A549 (cell line): ENCODE measurements around the gene TSR1.

ENCODE experiments used
- CBX2 ChIP-seq: fragments of 200-600 bp; sonication (generic); IDR thresholded peaks from 2 replicates; pipeline ENCODE4 v1.6.1; 2016; ENCODE audit warnings: low read depth, mild to moderate bottlenecking, borderline replicate concordance
- EP300 ChIP-seq, 2 experiments: fragments of >200 bp; sonication (Bioruptor Twin); formaldehyde crosslinking; IDR thresholded peaks; 2 replicates in 1 of 2; 3 replicates in 1 of 2; pipeline ENCODE4 v1.6.1; 2016 to 2017
- ESRRA ChIP-seq: fragments of 150-350 bp; IDR thresholded peaks from 2 replicates; pipeline ENCODE4 v1.6.1; 2014; ENCODE audit warnings: mild to moderate bottlenecking, low read length, borderline replicate concordance
- MAZ ChIP-seq: fragments of 150-350 bp; IDR thresholded peaks from 2 replicates; pipeline ENCODE4 v1.6.1; 2014; ENCODE audit warnings: antibody characterized with exemption, low read depth, low read length, borderline replicate concordance
- MYC ChIP-seq: IDR thresholded peaks from 2 replicates; pipeline ENCODE4 v1.6.1; 2012; ENCODE audit warnings: mild to moderate bottlenecking, inconsistent platforms, low read length, improper control_type of control experiment, borderline replicate concordance
- POLR2A ChIP-seq: IDR thresholded peaks from 2 replicates; pipeline ENCODE4 v1.6.1; 2012; ENCODE audit warnings: mild to moderate bottlenecking, low read length
- RAD21 ChIP-seq, 2 experiments: fragments of >200 bp in 1 of 2; sonication (Bioruptor Twin) in 1 of 2; formaldehyde crosslinking in 1 of 2; IDR thresholded peaks in 1 of 2; conservative IDR thresholded peaks in 1 of 2; 2 replicates in 1 of 2; 3 replicates in 1 of 2; pipeline ENCODE4 v1.6.1; 2012 to 2018; ENCODE audit warnings: inconsistent platforms in 1 of 2
- SMC3 ChIP-seq: fragments of >200 bp; sonication (Bioruptor Twin); formaldehyde crosslinking; IDR thresholded peaks from 3 replicates; pipeline ENCODE4 v1.6.1; 2018; ENCODE audit warnings: inconsistent platforms
- TF ChIP-seq, protein P1 (sequence below): fragments of >200 bp; sonication (Bioruptor Twin); formaldehyde crosslinking; IDR thresholded peaks from 3 replicates; pipeline ENCODE4 v1.5.1; 2016
- TF ChIP-seq, protein P2 (sequence below): fragments of 250-450 bp; sonication (Bioruptor Pico); IDR thresholded peaks from 2 replicates; pipeline ENCODE4 v1.5.0; 2021; ENCODE audit warnings: mild to moderate bottlenecking, moderate library complexity, borderline replicate concordance

GRCh38 chr17:2365132-2365531 is 28.9 kb upstream of the TSR1 start:
- TF ChIP-seq EP300 (IDR thresholded peaks at IDR 0.05), result no peak
- TF ChIP-seq, protein P1, sequence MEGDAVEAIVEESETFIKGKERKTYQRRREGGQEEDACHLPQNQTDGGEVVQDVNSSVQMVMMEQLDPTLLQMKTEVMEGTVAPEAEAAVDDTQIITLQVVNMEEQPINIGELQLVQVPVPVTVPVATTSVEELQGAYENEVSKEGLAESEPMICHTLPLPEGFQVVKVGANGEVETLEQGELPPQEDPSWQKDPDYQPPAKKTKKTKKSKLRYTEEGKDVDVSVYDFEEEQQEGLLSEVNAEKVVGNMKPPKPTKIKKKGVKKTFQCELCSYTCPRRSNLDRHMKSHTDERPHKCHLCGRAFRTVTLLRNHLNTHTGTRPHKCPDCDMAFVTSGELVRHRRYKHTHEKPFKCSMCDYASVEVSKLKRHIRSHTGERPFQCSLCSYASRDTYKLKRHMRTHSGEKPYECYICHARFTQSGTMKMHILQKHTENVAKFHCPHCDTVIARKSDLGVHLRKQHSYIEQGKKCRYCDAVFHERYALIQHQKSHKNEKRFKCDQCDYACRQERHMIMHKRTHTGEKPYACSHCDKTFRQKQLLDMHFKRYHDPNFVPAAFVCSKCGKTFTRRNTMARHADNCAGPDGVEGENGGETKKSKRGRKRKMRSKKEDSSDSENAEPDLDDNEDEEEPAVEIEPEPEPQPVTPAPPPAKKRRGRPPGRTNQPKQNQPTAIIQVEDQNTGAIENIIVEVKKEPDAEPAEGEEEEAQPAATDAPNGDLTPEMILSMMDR, result no peak
- TF ChIP-seq MAZ, result no peak
- TF ChIP-seq CBX2, result no peak
- TF ChIP-seq ESRRA, result no peak
- TF ChIP-seq MYC, result no peak
- no peak for TF ChIP-seq POLR2A
- no peak for TF ChIP-seq RAD21 (conservative IDR thresholded peaks at IDR 0.05 in 1 of 2, IDR thresholded peaks at IDR 0.05 in 1 of 2)
- no peak for TF ChIP-seq SMC3
- TF ChIP-seq, protein P2, sequence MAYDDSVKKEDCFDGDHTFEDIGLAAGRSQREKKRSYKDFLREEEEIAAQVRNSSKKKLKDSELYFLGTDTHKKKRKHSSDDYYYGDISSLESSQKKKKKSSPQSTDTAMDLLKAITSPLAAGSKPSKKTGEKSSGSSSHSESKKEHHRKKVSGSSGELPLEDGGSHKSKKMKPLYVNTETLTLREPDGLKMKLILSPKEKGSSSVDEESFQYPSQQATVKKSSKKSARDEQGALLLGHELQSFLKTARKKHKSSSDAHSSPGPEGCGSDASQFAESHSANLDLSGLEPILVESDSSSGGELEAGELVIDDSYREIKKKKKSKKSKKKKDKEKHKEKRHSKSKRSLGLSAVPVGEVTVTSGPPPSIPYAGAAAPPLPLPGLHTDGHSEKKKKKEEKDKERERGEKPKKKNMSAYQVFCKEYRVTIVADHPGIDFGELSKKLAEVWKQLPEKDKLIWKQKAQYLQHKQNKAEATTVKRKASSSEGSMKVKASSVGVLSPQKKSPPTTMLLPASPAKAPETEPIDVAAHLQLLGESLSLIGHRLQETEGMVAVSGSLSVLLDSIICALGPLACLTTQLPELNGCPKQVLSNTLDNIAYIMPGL (CRISPR knock-in tag), result no peak
